Lung (tissue), 12 donors: ENCODE results near the gene UTP18. TPM values are rescaled to one million over a fixed set of nuclear protein-coding genes. Genes with fewer than 3 reads are reported as not detected.

Experiments used
- ATAC-seq: fragments of 200-7000 bp; cut with Tn5 transposase; one replicate; pipeline ENCODE4 v1.9.1; 2020; ENCODE audit warnings: moderate number of reproducible peaks; ENCODE audit not compliant: insufficient read depth, low FRiP score
- DNase-seq, 3 donors: peaks; one replicate each; pipeline ENCODE4 v3.0.0-alpha.2; 2013 to 2017
- H3K27ac ChIP-seq, 2 donors: one replicate each; pipeline ENCODE4 v1.5.1; 2013; ENCODE audit warnings: mild to moderate bottlenecking in 2 of 2, moderate library complexity in 2 of 2, control low read depth in 1 of 2, inconsistent platforms in 1 of 2, low read depth in 1 of 2, low read length in 1 of 2
- H3K27me3 ChIP-seq, 3 donors: one replicate each; pipeline ENCODE4 v1.5.1; 2013; ENCODE audit warnings: low read length in 2 of 3; ENCODE audit not compliant: control insufficient read depth in 3 of 3, insufficient read depth in 3 of 3
- H3K36me3 ChIP-seq, 4 donors: one replicate each; pipeline ENCODE4 v1.5.1; 2013; ENCODE audit warnings: low read length in 4 of 4, mild to moderate bottlenecking in 1 of 4, moderate library complexity in 1 of 4; ENCODE audit not compliant: control insufficient read depth in 4 of 4, insufficient read depth in 4 of 4
- H3K4me1 ChIP-seq, 5 donors: one replicate each; pipeline ENCODE4 v1.5.1; 2013; ENCODE audit warnings: low read length in 5 of 5, mild to moderate bottlenecking in 2 of 5, moderate library complexity in 1 of 5; ENCODE audit not compliant: control insufficient read depth in 5 of 5, insufficient read depth in 5 of 5
- H3K4me3 ChIP-seq: one replicate; pipeline ENCODE4 v1.5.1; 2013; ENCODE audit warnings: mild to moderate bottlenecking, control low read depth, moderate library complexity
- H3K9ac ChIP-seq, 2 donors: one replicate each; pipeline ENCODE4 v1.5.1; 2013; ENCODE audit warnings: low read length in 2 of 2, control low read depth in 1 of 2; ENCODE audit not compliant: insufficient read depth in 1 of 2
- H3K9me3 ChIP-seq, 4 donors: one replicate each; pipeline ENCODE4 v1.5.1; 2013; ENCODE audit warnings: low read length in 3 of 4, mild to moderate bottlenecking in 1 of 4, moderate library complexity in 1 of 4; ENCODE audit not compliant: control insufficient read depth in 4 of 4, insufficient read depth in 3 of 4
- CTCF ChIP-seq: IDR thresholded peaks from 2 replicates; pipeline ENCODE4 v1.5.1; 2012; ENCODE audit warnings: mild to moderate bottlenecking; ENCODE audit errors: control extremely low read depth, extremely low read depth
- WGBS, 2 donors: extraction: QIAGEN DNeasy Blood & Tissue Kit; methylation state at CpG; one replicate each; pipeline ENCODE4 v1.1.7; 2013; 5-methylcytosine and 5-hydroxymethylcytosine counted together
- polyA plus RNA-seq, 2 donors: library from polyadenylated mRNA; stranded (reverse); fragments of 200-250 nt; gene quantifications; one replicate each; pipeline ENCODE4 v1.2.1, GENCODE V29; 2013
- total RNA-seq, 2 donors: library from RNA; depleted of rRNA in 1 of 2; stranded (reverse); fragments of >200 nt in 1 of 2; gene quantifications; one replicate each; pipeline ENCODE4 v1.2.1, GENCODE V29; 2014 to 2021
- donor health status: control.
- donor health status: control.
- donor health status: Bipolar disorder and iron deficiency.
- donor health status: healthy.
- donor health status: DM: yes; HTN: yes; CAD: no.

UTP18 gene
- total and polyA plus RNA-seq, 4 donors, result 19.2 to 40.3 (median 28.0) TPM

GRCh38 chr17:51229889-51230288 lies 30.5 kb upstream of the UTP18 start:
- no peak overlapping the region for H3K9ac ChIP-seq
- H3K27me3 ChIP-seq, result no peaks in the 10 kb centered on the region
- DNase-seq, result no peak
- WGBS, 2 donors, result 97% methylated on average over 3 of the region's 3 CpGs
- H3K4me3 ChIP-seq, result no peak overlapping the region
- ATAC-seq, result no peak
- no peaks in the 10 kb centered on the region for H3K9me3 ChIP-seq
- peaks cover 0 to 5% (median 0%) of the 10 kb centered on the region in 5 donors for H3K4me1 ChIP-seq
- no peak overlapping the region for H3K27ac ChIP-seq
- TF ChIP-seq CTCF, result no peak
- H3K36me3 ChIP-seq, result no peaks in the 10 kb centered on the region

GRCh38 chr17:51230306-51230705 lies 30.0 kb upstream of the UTP18 start:
- Histone ChIP-seq H3K4me3 (no peak overlapping the region), H3K4me1 (peaks cover 0 to 5% (median 0%) of the 10 kb centered on the region in 5 donors), H3K9ac (no peak overlapping the region), H3K9me3 (no peaks in the 10 kb centered on the region), H3K27ac (no peak overlapping the region), H3K27me3 (no peaks in the 10 kb centered on the region), H3K36me3 (peaks cover 0 to 3% (median 0%) of the 10 kb centered on the region in 4 donors)
- DNase-seq, result no peak
- ATAC-seq, result no peak
- WGBS, 2 donors, result 74 to 81% methylated on average over 4 of the region's 4 CpGs
- no peak for TF ChIP-seq CTCF

GRCh38 chr17:51231999-51232398 lies 28.3 kb upstream of the UTP18 start:
- DNase-seq (no peak), ATAC-seq (no peak)
- H3K9ac ChIP-seq, result no peak overlapping the region
- peaks cover 0 to 4% (median 0%) of the 10 kb centered on the region in 5 donors for H3K4me1 ChIP-seq
- H3K9me3 ChIP-seq, result no peaks in the 10 kb centered on the region
- WGBS, 2 donors, result 62 to 79% methylated on average over 4 of the region's 4 CpGs
- no peak overlapping the region for H3K4me3 ChIP-seq
- no peaks in the 10 kb centered on the region for H3K27me3 ChIP-seq
- no peak for TF ChIP-seq CTCF
- no peak overlapping the region for H3K27ac ChIP-seq
- peaks cover 0 to 8% (median under 1%) of the 10 kb centered on the region in 4 donors for H3K36me3 ChIP-seq

GRCh38 chr17:51234162-51234561 lies 26.2 kb upstream of the UTP18 start:
- H3K4me1 ChIP-seq, result peaks cover 0 to 4% (median 0%) of the 10 kb centered on the region in 5 donors
- H3K36me3 ChIP-seq, result peaks cover 0 to 13% (median 2%) of the 10 kb centered on the region in 4 donors
- ATAC-seq, result no peak
- no peak for TF ChIP-seq CTCF
- no peaks in the 10 kb centered on the region for H3K27me3 ChIP-seq
- no peaks in the 10 kb centered on the region for H3K9me3 ChIP-seq
- no peak overlapping the region for H3K27ac ChIP-seq
- 81 to 88% methylated on average over 6 of the region's 6 CpGs for WGBS, 2 donors
- H3K9ac ChIP-seq, result no peak overlapping the region
- no peak for DNase-seq
- no peak overlapping the region for H3K4me3 ChIP-seq
